Measurements from ENCODE around the gene POM121C.
"Not testable (repeated sequence)": the region's sequence is repeated elsewhere in the genome, so short reads cannot be mapped to it uniquely, and the experiment has no call there.

The POM121C gene

DNA sequence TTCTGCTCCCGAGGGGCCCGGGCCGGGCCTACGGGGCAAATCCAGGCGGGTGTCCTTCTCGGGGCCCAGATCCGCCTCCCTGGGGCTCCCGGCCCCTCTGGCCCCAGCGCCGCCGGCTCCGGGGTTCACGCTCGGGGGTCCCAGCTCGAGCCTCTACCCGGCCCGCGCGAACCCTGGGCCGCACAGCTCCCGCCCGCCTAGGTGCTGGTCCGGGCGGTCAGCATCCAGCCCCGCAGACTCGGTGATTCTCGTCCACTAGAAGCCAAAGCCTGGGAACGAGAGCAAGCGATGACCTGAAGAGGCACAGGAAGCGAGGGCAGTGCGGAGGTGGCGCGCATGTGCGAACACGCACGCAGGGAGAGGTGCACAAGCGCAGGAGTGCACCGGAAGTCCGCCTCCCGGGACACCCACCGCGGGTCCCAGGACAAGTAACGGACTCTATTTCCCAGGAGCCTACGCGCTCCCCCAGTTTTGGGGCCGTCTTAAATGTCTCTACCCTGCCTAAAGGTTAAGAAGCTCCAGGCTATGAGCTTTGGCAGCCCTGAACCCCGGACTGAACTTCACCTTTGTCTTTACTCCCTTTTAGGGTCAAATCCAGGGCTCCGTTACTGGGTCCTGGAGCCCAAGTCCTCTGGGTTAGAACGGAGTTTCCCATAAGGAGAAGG lies at the start of gene POM121C:
POM121C (minus strand) TSS at position 321 of the 665 bp plus-strand sequence. CDS start 44,803 bp downstream, outside the sequence.
- DNase-seq = peak; percentile 77

DNA sequence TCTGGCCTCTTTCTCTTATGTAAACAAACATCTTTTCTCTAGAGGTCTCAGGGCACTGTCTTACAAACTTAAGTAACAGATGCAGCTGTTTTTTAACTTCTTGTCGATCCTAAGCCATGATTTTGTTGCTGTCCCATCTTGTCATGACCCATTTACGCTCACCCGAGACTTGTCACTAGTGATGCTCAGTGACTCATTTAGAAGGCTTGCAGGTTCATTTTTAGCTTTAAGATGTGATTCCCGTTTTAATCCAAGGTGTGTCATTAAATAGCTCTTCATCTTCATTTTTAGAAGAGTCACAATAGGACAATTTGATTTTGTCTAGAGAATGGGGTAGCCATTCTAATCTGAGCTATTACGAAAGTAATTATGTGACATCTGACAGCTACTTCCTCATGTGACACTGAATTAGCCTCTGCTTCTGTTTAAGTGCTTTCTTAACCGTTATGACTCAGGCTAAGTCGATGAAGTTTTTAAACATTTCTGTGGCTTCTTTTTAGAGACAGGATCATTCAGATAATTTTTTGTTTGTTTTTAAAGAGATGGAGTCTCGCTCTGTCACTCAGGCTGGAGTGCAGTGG lies 48.7 kb upstream of the POM121C start:
- DNase-seq = no peak

DNA sequence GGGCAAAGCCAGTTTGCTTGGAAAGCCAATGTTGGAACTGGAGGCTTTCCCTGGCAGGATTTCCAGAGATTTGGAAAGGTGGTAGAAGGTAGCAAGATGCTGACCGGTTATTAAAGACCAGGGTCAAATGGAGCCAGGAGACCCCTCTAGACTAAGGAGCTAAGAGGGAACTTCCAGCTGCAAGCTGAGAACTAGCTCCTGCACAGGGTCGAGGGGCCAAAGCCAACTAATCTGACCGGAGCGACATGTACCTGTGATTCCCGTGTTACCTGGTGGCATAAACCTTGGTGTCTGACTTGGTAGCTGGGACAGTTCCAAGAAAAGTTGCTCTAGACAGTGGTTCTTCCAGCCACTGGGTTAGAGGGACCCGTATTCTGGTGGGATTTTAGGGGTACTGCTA lies 47.8 kb upstream of the POM121C start:
- DNase-seq = no peak

DNA sequence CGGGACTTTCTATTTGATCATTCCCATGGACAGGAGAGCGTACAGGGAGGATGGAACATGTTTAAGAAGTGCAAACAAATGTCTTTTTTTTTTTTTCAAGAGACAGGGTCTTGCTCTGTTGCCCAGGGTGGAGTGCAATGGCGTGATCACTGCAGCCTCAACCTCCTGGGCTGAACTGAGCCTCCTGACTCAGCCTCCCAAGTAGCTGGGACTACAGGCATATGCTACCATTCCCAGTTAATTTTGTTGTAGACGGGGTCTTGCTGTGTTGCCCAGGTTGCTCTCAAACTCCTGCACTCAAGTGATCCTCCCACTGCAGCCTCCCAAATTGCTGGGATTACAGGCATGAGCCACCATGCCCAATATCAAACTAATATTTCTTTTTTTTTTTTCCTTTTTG lies 46.5 kb upstream of the POM121C start:
- no peak for DNase-seq

DNA sequence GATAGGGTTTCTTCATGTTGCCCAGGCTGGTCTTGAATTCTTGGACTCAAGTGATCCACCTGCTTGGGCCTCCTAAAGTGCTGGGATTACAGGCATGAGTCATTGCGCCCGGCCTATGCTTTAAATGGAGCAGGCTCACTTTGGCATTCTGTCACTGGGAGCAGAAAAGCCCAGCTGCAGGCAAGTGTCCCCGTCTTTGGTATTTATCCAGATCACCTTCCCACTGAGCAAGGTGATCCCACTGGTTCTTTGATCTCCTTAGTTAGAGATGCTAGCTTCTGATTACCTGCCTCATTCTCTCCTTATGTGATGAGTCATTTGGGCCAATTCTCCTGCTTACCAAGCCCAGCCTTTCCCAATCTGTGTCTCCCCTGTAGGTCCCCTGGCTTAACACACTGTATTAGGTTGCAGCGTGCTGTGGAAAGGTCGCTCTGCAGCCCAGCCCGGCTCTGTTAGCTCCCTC lies 45.3 kb upstream of the POM121C start:
- DNase-seq = no peak

DNA sequence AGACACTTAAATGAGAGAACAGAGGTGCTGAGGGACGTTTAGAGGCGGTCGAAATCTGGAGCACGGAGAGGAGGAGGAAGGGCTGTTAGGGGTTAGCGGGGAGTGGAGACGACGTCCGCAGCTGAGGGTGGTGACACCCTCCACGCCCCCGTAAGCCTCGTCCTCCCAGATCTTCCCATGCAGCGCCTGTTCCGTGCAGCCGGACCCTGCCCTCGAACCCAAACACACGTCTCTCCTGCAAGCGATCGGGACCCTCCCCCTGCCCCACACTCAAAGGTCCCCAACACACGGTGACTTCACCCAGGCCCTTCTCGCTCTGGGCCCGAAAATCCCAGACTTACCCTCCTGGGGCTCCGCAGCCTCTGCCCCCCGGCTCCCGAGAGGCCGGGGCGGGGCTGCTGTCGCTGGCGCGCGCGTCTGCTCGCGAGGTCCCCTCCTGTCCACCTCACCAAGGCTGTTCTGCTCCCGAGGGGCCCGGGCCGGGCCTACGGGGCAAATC lies 41.2 kb upstream of the POM121C start:
- DNase-seq = not testable (repeated sequence)

DNA sequence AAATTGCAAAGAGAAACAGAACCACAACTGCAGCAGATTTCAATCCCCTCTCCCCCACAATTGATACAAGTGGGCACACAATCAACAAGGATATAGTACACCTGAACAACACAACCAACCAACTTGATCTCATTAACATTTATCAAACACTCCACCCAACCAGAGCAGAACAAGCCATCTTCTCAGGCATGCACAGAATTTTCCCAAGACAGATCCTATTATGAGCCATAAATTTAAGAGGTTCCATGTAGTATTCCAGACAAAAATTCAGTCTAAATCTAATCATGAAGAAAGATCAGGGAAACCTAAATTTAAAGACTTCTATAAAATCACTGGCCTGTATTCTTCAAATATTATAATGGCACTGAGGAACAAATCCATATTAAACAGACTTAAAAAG lies 35.6 kb upstream of the POM121C start:
- not testable (repeated sequence) for DNase-seq

DNA sequence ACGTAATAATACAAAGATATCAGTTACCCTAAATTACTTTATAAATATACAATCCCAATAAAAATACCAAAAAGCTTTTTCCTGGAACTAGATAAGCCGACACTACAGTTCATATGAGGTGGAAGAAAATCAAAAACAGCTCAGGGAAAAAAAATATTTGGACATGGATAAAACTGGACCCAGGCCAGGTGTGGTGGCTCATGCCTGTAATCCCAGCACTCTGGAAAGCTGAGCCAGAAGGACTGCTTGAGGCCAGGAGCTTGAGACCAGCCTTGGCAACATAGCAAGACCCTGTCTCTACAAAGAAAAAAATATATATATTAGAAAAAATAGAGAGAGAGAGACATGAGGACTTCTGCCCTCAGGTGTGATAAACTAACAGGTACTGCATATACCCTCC lies 32.7 kb upstream of the POM121C start:
- not testable (repeated sequence) for DNase-seq

DNA sequence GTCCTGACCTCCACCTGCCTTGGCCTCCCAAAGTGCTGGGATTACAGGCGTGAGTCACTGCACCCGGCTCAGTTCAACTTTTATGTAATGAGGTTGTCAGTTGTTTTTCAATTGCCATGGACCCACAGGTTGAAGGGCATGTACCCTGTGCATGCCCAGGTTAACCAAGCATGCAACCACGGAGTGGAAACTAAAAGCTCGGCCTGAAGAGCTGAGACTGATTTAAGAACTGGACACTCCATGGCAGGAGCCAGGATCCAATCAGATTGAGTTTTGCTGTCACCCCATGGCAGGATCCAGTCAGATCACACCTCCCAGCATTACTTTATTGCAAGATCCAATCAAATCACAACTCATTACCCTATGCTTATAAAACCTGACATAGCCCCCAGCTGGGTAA lies 22.9 kb upstream of the POM121C start:
- not testable (repeated sequence) for DNase-seq

DNA sequence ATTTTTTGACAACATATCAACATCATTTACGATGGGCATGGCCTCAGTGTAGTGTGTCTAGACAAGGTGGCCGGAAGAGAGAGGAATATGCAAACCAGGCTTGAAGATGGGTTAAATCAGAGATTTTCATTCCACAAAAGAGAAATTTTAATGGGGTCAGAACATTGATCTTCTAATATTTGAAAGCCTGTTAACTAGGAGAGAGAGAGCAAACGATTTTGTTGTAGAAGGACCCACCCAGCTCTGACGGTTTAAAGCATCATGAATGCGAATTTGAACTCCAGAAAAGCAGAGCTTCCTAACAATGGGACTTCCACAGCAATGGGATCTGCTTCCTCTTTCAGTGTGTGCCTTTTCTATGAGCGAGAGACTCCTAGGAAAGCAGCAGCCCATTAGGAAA lies 5.9 kb upstream of the POM121C start, which contains the start of gene SPDYE5:
SPDYE5 (plus strand) TSS at position 301 of the 400 bp plus-strand sequence. CDS start 1,728 bp downstream, outside the sequence.
- DNase-seq = not testable (repeated sequence)

DNA sequence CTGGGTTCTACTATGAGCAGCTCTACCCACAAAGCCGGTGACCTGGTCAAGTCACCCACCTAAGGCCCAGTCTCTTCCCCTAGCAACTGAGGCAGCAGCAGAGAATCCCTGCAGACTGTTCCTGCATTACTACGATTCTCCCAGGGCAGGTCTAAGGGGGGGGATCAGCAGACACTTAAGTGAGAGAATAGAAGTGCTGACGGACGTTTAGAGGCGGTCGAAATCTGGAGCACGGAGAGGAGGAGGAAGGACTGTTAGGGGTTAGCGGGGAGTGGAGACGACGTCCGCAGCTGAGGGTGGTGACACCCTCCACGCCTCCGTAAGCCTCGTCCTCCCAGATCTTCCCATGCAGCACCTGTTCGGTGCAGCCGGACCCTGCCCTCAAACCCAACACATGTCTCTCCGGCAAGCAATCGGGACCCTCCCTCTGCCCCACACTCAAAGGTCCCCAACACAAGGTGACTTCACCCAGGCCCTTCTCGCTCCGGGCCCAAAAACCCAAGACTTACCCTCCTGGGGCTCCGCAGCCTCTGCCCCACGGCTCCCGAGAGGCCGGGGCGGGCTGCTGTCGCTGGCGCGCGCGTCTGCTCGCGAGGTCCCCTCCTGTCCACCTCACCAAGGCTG lies 632 bp downstream of the POM121C start:
- not testable (repeated sequence) for DNase-seq

DNA sequence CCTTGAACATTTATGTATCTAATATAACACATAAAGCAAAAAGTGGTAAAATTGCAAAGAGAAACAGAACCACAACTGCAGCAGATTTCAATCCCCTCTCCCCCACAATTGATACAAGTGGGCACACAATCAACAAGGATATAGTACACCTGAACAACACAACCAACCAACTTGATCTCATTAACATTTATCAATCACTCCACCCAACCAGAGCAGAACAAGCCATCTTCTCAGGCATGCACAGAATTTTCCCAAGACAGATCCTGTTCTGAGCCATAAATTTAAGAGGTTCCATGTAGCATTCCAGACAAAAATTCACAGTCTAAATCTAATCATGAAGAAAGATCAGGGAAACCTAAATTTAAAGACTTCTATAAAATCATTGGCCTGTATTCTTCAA lies 5.8 kb downstream of the POM121C start:
- not testable (repeated sequence) for DNase-seq

DNA sequence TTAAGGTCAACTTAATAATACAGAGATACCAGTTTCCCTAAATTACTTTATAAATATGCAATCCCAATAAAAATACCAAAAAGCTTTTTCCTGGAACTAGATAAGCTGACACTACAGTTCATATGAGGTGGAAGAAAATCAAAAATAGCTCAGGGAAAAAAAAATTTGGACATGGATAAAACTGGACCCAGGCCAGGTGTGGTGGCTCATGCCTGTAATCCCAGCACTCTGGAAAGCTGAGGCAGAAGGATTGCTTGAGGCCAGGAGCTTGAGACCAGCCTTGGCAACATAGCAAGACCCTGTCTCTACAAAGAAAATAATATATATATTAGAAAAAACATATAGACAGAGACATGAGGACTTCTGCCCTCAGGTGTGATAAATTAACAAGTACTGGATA lies 8.6 kb downstream of the POM121C start:
- DNase-seq = not testable (repeated sequence)

DNA sequence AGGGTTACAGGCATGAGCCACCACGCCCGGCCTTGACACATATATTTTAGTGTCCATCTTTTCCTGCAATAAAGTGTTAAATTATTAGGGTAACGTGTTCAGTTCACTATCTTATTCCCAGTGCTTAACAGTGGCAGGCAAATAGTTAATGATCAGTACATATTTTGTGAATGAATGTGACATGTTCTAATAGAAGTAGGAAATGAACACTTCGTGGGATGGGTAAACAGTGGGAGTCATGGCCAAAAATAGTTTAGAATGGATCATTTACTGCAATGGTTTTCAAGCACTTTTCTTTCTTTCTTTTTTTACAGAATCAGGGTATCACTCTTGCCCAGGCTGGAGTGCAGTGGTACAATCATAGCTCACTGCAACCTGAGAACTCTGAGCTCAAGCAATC lies 15.9 kb downstream of the POM121C start:
- not testable (repeated sequence) for DNase-seq

DNA sequence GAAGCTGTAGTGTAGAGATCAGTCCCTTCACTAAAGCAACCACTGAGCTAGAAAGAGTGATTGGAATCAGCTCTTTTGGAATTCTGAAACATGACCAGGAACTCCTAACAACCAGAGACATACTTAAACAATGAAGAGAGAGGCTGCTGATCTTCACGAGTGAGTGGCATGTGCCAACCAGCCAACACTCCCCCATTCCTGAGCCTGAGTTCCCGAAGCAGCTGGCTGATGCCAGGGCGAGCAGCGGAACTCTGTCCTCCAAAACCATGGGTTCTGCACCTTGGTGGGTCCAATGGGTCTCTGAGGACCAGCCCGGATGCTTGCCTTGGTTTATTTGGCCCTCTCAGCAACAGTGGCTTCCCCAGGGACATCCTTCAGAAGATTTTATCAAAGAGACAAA lies 25.6 kb downstream of the POM121C start:
- DNase-seq = not testable (repeated sequence)

DNA sequence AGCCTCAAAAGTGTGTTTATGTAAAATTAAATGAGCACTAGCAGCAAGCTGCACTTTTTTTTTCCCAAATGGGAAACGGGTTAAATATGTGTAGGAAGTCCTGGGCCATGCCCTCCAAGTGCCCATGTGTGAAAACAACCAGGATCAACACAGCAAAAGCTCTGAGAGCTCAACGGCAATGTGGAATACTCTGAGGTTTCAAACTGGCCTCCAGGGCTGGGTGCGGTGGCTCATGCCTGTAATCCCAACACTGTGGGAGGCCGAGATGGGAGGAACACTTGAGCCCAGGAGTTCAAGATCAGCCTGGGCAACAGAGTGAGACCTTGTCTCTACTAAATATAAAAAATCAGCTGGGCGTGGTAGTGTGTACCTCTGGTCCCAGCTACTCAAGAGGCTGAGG lies 28.1 kb downstream of the POM121C start:
- DNase-seq = not testable (repeated sequence)

DNA sequence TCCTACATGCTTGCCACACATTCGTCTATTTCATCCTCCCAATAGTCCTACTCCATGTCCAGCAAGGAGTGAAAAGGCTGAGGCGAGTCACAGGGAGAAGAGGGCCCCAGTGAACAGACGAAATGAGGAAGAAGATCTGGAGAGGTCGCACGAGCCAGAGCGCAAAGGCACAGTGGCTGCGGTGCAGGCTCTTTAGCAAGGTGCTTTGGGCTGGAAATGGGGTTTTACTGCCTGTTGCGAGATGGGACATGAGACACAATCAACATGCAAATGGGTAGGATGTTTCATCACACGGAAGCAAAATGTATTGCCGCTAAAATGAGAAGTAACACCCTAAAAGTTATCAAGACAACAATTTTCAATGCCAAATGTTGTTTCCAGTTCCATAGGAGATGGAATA lies 29.7 kb downstream of the POM121C start:
- DNase-seq = not testable (repeated sequence)

DNA sequence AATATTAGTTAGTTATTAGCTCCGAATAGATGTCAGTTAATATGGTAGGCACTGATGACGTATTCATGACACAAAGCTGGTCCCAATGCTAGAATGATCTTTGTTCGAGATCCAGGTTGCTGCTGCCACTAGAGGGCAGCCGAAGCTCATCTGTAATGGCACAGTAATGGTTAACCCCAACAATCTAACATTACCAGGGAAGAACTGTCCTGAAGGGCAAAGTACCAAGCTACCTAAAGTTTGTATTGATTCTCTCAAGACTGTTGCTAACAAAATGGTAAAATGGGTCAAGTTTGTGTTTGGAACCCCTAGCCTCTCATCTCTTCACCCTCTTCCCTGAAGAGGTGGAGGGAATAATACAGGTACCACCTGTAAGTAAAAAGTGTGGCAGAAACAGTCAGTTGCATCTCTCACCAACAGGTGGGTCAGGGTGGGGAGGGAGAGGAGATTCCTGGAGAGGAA lies 33.6 kb downstream of the POM121C start:
- not testable (repeated sequence) for DNase-seq

DNA sequence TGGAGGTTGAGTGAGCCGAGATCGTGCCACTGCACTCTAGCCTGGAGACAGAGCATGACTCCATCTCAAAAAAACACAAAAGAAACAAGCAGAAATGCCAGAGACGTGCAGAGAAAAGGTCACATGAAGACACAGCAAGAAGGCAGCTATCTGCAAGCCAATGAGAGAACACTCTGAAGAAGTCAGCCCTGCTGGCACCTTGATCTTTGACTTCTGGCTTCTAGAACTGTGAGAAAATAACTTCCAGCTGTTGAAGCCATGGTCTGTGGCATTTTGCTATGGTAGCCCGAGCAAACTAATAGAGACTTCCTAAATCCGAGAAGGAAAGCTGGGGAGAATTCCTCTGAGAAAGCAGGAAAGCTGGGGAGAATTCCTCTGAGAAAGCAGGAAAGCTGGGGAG lies 36.2 kb downstream of the POM121C start:
- DNase-seq = not testable (repeated sequence)

DNA sequence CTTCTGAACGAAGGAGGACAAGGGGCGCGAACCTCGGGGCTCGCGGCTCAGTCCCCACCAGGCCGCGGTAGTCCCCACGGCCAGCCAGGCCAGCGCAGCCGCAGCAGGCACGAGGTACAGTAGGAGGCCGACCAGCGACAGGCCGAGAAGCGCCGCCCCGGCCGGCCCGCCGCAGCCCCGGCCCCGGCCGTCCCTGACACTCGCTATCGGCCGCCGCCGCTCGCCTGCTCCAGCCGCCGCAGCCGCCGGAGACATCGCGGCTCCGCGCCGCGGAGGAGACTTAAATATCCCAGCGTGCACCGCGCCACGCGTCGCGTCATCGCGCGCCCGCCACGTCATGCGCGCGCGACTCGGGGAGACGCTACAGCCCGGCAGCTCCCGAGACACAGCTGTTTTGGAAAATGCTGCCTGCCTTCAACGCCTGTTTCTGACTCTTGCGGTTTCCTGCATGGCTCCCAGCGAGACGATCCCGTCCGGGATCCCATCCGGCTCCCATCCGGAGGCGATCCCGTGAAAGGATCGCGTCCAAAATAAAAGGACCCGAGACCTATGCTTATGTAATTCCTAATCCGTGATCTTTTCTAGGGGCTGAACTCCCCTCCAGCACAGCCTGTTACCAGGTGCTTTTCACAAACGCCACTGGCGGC lies 43.5 kb downstream of the POM121C start:
- not testable (repeated sequence) for DNase-seq

DNA sequence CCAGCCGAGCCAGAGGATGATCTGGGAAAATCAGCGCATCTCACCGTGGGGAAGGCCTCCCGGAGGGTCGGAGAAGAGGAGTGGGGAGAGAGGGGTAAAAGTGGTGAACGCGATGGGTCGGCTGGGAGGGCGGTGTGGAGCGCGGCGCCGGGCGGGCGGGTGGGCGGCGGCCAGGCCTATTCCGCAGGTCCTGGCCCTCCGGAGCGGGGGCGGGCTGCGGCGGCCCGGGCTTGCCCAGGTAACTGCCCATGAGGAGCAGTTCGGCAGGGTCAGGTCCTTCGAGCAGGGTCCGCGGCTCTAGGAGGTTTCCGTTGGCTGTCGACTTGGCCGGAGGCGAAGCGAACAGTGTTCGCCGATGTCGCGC lies 44.0 kb downstream of the POM121C start:
- not testable (repeated sequence) for DNase-seq

DNA sequence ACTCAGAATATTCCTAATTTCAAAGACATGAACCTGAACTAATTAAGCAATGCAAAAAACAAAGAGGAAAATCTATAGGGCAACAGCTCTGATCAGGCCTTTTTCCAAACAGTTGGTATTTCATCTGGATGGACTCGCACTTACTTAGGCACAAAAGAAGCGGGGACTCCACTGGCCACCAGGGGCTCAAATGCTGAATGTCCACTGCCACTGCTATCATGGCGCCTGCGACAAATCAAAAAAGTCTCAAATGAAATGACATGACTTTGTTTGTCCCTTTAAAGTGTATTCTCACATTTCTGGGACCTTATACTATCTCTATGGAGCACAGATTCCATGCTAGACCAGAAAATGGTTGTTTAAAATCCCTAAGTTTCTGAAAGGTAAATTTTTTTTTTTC lies 47.1 kb downstream of the POM121C start:
- not testable (repeated sequence) for DNase-seq

DNA sequence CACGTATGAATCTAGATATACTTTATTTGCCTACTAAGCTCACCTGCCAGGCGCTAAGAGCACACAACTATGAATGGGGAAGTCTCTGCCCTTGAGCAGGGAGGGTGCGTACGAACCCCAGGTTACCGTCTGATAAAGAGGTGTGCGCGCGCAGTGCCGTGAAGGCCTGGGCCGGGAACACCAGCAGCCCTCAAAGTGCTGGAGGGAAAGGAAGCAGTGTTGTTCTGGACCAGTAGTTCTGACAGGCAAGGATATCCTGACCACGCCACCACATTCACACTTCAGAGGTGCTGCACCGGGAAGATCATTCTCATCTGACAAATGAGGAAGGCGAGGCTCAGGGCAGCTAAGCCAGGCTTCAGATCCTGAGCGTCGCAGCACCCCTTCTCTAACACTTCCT lies 62.6 kb downstream of the POM121C start:
- DNase-seq = not testable (repeated sequence)

Data from T1000 (cell line).